ENCODE measurements around the gene HLA-DPA1.
"Not testable (repeated sequence)": the region's sequence is repeated elsewhere in the genome, so short reads cannot be mapped to it uniquely, and the experiment has no call there.

Gene HLA-DPA1

GRCh38 chr6:33073431-33073871 is at the start of gene HLA-DPA1:
Gene HLA-DPA1 (minus strand): TSS chr6:33073649.
- no peak for DNase-seq (ENCODE audit: low read depth in 3 of 3, low spot score in 1 of 3)

GRCh38 chr6:33123181-33123580 is 49.7 kb upstream of the HLA-DPA1 start:
- DNase-seq (ENCODE audit: low read depth in 3 of 3, low spot score in 1 of 3) = no peak

- no peak for DNase-seq (ENCODE audit: low read depth in 3 of 3, low spot score in 1 of 3)
These were observed 46.6 kb upstream of the HLA-DPA1 start for GRCh38 chr6:33120001-33120400.

- no peak for DNase-seq (ENCODE audit: low read depth in 3 of 3, low spot score in 1 of 3)
These were observed 45.2 kb upstream of the HLA-DPA1 start for GRCh38 chr6:33118525-33119123.

GRCh38 chr6:33117811-33118277 is 44.4 kb upstream of the HLA-DPA1 start:
- no peak for DNase-seq (ENCODE audit: low read depth in 3 of 3, low spot score in 1 of 3)

- DNase-seq (ENCODE audit: low read depth in 3 of 3, low spot score in 1 of 3) = no peak
These were observed 43.6 kb upstream of the HLA-DPA1 start for GRCh38 chr6:33116841-33117711.

- DNase-seq (ENCODE audit: low read depth in 3 of 3, low spot score in 1 of 3) = no peak
These were observed 43.0 kb upstream of the HLA-DPA1 start for GRCh38 chr6:33116417-33116816.

GRCh38 chr6:33114406-33114805 is 41.0 kb upstream of the HLA-DPA1 start:
- no peak for DNase-seq (ENCODE audit: low read depth in 3 of 3, low spot score in 1 of 3)

GRCh38 chr6:33113755-33114154 is 40.3 kb upstream of the HLA-DPA1 start:
- no peak for DNase-seq (ENCODE audit: low read depth in 3 of 3, low spot score in 1 of 3)

GRCh38 chr6:33112148-33112547 is 38.7 kb upstream of the HLA-DPA1 start:
- DNase-seq (ENCODE audit: low read depth in 3 of 3, low spot score in 1 of 3) = no peak

GRCh38 chr6:33108307-33108706 is 34.9 kb upstream of the HLA-DPA1 start:
- no peak for DNase-seq (ENCODE audit: low read depth in 3 of 3, low spot score in 1 of 3)

GRCh38 chr6:33107641-33108040 is 34.2 kb upstream of the HLA-DPA1 start:
- DNase-seq (ENCODE audit: low read depth in 3 of 3, low spot score in 1 of 3) = no peak

GRCh38 chr6:33105916-33106871 is 32.7 kb upstream of the HLA-DPA1 start:
- DNase-seq (ENCODE audit: low read depth in 3 of 3, low spot score in 1 of 3) = no peak

GRCh38 chr6:33105386-33105785 is 31.9 kb upstream of the HLA-DPA1 start:
- DNase-seq (ENCODE audit: low read depth in 3 of 3, low spot score in 1 of 3) = no peak

GRCh38 chr6:33104887-33105286 is 31.4 kb upstream of the HLA-DPA1 start:
- no peak for DNase-seq (ENCODE audit: low read depth in 3 of 3, low spot score in 1 of 3)

- no peak for DNase-seq (ENCODE audit: low read depth in 3 of 3, low spot score in 1 of 3)
These were observed 30.3 kb upstream of the HLA-DPA1 start for GRCh38 chr6:33103776-33104175.

GRCh38 chr6:33101121-33101737 is 27.8 kb upstream of the HLA-DPA1 start:
- not testable (repeated sequence) for DNase-seq (ENCODE audit: low read depth in 3 of 3, low spot score in 1 of 3)

GRCh38 chr6:33095681-33096080 is 22.2 kb upstream of the HLA-DPA1 start:
- DNase-seq (ENCODE audit: low read depth in 3 of 3, low spot score in 1 of 3) = no peak

- no peak for DNase-seq (ENCODE audit: low read depth in 3 of 3, low spot score in 1 of 3)
These were observed 20.4 kb upstream of the HLA-DPA1 start for GRCh38 chr6:33093855-33094254.

GRCh38 chr6:33092385-33092784 is 18.9 kb upstream of the HLA-DPA1 start:
- DNase-seq (ENCODE audit: low read depth in 3 of 3, low spot score in 1 of 3) = no peak

- peak in 1 of 3 donors; percentile 33 for DNase-seq (ENCODE audit: low read depth in 3 of 3, low spot score in 1 of 3)
These were observed 18.5 kb upstream of the HLA-DPA1 start for GRCh38 chr6:33091957-33092356.

Data from stimulated activated CD4-positive, alpha-beta T cell treated with anti-CD3 and anti-CD28 coated beads, TNF-alpha, amount 100 ng/mL, for 1 hour (primary cell).